ENCODE measurements around the gene ZNF70.

The ZNF70 gene

DNA sequence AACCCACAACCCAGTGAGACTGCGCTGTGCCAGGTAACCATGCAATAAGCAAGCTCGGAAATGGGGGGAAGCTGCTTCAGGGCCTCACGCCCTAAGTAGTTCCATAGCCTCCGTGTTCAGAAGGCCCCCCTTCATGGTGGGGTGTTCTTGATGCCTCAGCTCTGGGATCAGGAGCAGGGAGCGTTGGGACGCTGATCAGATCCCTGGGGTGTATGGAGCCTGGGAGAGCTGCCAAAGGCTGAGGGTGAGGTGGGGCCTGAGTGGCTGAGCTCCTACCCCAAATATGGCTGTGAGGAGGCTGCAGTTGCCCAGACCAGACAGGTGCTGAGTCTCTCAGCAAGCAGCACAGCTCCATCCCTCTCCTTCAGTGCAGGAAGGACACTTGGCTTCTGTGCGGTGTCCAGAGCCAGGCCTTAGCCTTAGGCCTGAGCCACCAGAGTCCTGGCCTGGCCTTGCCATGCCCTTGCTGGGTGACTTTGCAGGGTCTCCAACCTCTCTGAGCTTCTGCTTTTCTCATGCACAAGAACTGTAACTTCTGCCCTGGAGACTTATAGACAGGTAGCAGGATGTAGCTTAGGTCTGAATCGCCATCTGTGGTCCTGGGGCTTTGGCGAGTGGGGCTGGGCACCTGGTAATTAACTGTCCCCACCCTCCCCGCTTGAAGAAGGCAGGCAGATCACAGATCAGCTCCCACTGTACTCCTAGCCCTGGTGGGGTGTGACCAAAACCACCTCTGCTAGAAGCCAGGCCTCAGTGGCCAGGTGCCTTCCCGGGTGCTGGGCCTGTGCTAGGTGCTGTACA is 27.1 kb upstream of the ZNF70 start:
- no peaks in the 10 kb centered on the region for H3K9me3 ChIP-seq (ENCODE audit: control insufficient read depth in 1 of 2, low read length in 2 of 2)
- no peaks in the 10 kb centered on the region for H3K36me3 ChIP-seq (ENCODE audit: control insufficient read depth in 1 of 2, insufficient read depth in 2 of 2, low read length in 2 of 2)
- H3K27ac ChIP-seq (ENCODE audit: low read length), result no peak overlapping the region
- no peaks in the 10 kb centered on the region for H3K27me3 ChIP-seq (ENCODE audit: low read depth, low read length)
- peaks cover 10 to 32% of the 10 kb centered on the region in 2 donors for H3K4me1 ChIP-seq (ENCODE audit: control insufficient read depth in 1 of 2, insufficient read depth in 2 of 2, low read length in 2 of 2)
- no peak overlapping the region for H3K4me3 ChIP-seq (ENCODE audit: low read depth in 1 of 2, low read length in 2 of 2)

DNA sequence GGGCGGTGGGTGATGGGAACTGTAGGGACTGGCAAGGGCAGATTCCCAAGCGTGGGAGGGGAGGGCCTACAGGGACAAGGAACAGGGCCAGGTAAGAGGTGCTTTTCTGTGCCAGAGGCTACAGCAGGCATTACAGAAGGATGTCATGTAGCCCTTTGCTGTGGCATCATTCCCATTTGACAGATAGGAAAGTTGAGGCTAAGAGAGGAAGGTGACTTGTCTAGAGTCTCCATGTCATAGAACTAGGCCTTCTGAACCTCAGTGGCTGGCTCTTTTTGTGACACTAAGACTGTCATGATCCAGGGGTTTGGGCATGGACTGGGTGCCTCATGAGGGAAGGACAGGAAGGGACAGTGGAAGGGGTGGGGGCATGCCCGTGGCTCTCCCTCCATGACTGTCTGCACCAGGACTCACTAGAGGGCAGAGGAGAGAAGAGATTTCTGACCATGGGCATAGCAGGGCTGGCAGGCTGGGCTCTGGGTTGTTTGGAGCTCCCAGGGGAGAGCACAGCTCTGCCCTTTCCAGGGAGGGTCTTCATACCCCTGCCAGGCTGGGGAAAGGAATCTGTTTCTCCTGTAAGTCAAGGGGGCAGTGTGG is 25.0 kb upstream of the ZNF70 start:
- Histone ChIP-seq H3K4me3 (ENCODE audit: low read depth in 1 of 2, low read length in 2 of 2) (no peak overlapping the region), H3K27ac (ENCODE audit: low read length) (no peak overlapping the region), H3K36me3 (ENCODE audit: control insufficient read depth in 1 of 2, insufficient read depth in 2 of 2, low read length in 2 of 2) (no peaks in the 10 kb centered on the region), H3K9me3 (ENCODE audit: control insufficient read depth in 1 of 2, low read length in 2 of 2) (no peaks in the 10 kb centered on the region), H3K4me1 (ENCODE audit: control insufficient read depth in 1 of 2, insufficient read depth in 2 of 2, low read length in 2 of 2) (peaks cover 10 to 42% of the 10 kb centered on the region in 2 donors), H3K27me3 (ENCODE audit: low read depth, low read length) (no peaks in the 10 kb centered on the region)

- H3K4me1 ChIP-seq (ENCODE audit: control insufficient read depth in 1 of 2, insufficient read depth in 2 of 2, low read length in 2 of 2), result peaks cover 10 to 42% of the 10 kb centered on the region in 2 donors
- H3K9me3 ChIP-seq (ENCODE audit: control insufficient read depth in 1 of 2, low read length in 2 of 2), result no peaks in the 10 kb centered on the region
- no peaks in the 10 kb centered on the region for H3K27me3 ChIP-seq (ENCODE audit: low read depth, low read length)
- H3K4me3 ChIP-seq (ENCODE audit: low read depth in 1 of 2, low read length in 2 of 2), result no peak overlapping the region
- H3K36me3 ChIP-seq (ENCODE audit: control insufficient read depth in 1 of 2, insufficient read depth in 2 of 2, low read length in 2 of 2), result no peaks in the 10 kb centered on the region
- no peak overlapping the region for H3K27ac ChIP-seq (ENCODE audit: low read length)
Measured at GRCh38 chr22:23774922-23775436, 24.1 kb upstream of the ZNF70 start.

GRCh38 chr22:23774114-23774921 is 23.4 kb upstream of the ZNF70 start:
- Histone ChIP-seq H3K9me3 (ENCODE audit: control insufficient read depth in 1 of 2, low read length in 2 of 2) (no peaks in the 10 kb centered on the region), H3K27ac (ENCODE audit: low read length) (no peak overlapping the region), H3K27me3 (ENCODE audit: low read depth, low read length) (no peaks in the 10 kb centered on the region), H3K4me3 (ENCODE audit: low read depth in 1 of 2, low read length in 2 of 2) (no peak overlapping the region), H3K36me3 (ENCODE audit: control insufficient read depth in 1 of 2, insufficient read depth in 2 of 2, low read length in 2 of 2) (no peaks in the 10 kb centered on the region), H3K4me1 (ENCODE audit: control insufficient read depth in 1 of 2, insufficient read depth in 2 of 2, low read length in 2 of 2) (peaks cover 10 to 44% of the 10 kb centered on the region in 2 donors)

- Histone ChIP-seq H3K4me1 (ENCODE audit: control insufficient read depth in 1 of 2, insufficient read depth in 2 of 2, low read length in 2 of 2) (peaks cover 10 to 50% of the 10 kb centered on the region in 2 donors), H3K36me3 (ENCODE audit: control insufficient read depth in 1 of 2, insufficient read depth in 2 of 2, low read length in 2 of 2) (no peaks in the 10 kb centered on the region), H3K27ac (ENCODE audit: low read length) (no peak overlapping the region), H3K4me3 (ENCODE audit: low read depth in 1 of 2, low read length in 2 of 2) (peak overlapping the region; percentile 42 to 68), H3K27me3 (ENCODE audit: low read depth, low read length) (no peaks in the 10 kb centered on the region), H3K9me3 (ENCODE audit: control insufficient read depth in 1 of 2, low read length in 2 of 2) (no peaks in the 10 kb centered on the region)
Measured at GRCh38 chr22:23773483-23774113, 22.7 kb upstream of the ZNF70 start.

GRCh38 chr22:23772649-23773473 is 21.9 kb upstream of the ZNF70 start, which contains the start of gene MMP11:
Gene MMP11, plus strand, starts transcription at chr22:23772849. Its CDS starts 22 bp downstream, at chr22:23772871.
- H3K4me1 ChIP-seq (ENCODE audit: control insufficient read depth in 1 of 2, insufficient read depth in 2 of 2, low read length in 2 of 2), result peaks cover 10 to 46% of the 10 kb centered on the region in 2 donors
- H3K27me3 ChIP-seq (ENCODE audit: low read depth, low read length), result no peaks in the 10 kb centered on the region
- H3K9me3 ChIP-seq (ENCODE audit: control insufficient read depth in 1 of 2, low read length in 2 of 2), result no peaks in the 10 kb centered on the region
- peak within 1 kb of the TSS; percentile 42 to 68 for H3K4me3 ChIP-seq (ENCODE audit: low read depth in 1 of 2, low read length in 2 of 2)
- no peak within 1 kb of the TSS for H3K27ac ChIP-seq (ENCODE audit: low read length)
- H3K36me3 ChIP-seq (ENCODE audit: control insufficient read depth in 1 of 2, insufficient read depth in 2 of 2, low read length in 2 of 2), result no peaks in the 10 kb centered on the region

- no peak overlapping the region for H3K27ac ChIP-seq (ENCODE audit: low read length)
- peak overlapping the region; percentile 42 to 50 for H3K4me3 ChIP-seq (ENCODE audit: low read depth in 1 of 2, low read length in 2 of 2)
- peaks cover 10 to 41% of the 10 kb centered on the region in 2 donors for H3K4me1 ChIP-seq (ENCODE audit: control insufficient read depth in 1 of 2, insufficient read depth in 2 of 2, low read length in 2 of 2)
- H3K27me3 ChIP-seq (ENCODE audit: low read depth, low read length), result no peaks in the 10 kb centered on the region
- H3K9me3 ChIP-seq (ENCODE audit: control insufficient read depth in 1 of 2, low read length in 2 of 2), result no peaks in the 10 kb centered on the region
- H3K36me3 ChIP-seq (ENCODE audit: control insufficient read depth in 1 of 2, insufficient read depth in 2 of 2, low read length in 2 of 2), result no peaks in the 10 kb centered on the region
Measured at GRCh38 chr22:23772315-23772648, 21.4 kb upstream of the ZNF70 start.

DNA sequence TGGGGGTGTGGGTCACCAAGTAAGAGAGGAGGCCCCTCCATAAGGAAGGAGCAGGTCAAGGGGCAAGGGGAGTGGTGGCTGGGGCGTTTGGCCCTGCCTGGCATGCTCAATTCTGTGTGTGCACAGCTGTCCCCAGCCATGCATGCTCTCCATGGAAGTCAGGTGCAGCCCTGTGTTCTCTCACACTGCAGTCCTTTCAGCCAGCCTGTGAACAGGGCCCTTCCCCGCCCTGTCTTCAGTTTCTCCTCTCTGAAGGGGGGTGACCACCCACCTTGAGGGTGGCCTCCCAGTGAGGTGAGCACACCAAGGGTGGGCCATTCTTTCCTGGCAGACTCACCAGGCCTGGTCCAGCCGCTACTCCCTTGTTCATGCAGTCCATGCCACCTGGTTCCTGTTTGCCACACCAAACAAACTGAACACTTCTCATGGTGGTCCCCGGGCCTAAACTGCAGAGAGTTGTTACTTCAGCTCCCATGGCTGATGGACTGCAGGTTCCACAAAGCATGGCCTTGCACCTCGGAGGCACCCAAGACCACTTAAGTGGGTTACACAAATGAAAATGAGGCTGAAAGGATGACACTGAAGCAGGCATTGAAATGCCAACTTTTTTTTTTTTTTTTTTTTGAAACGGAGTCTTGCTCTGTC is 18.5 kb upstream of the ZNF70 start:
- no peak overlapping the region for H3K27ac ChIP-seq (ENCODE audit: low read length)
- H3K4me1 ChIP-seq (ENCODE audit: control insufficient read depth in 1 of 2, insufficient read depth in 2 of 2, low read length in 2 of 2), result peaks cover 3 to 58% of the 10 kb centered on the region in 2 donors

DNA sequence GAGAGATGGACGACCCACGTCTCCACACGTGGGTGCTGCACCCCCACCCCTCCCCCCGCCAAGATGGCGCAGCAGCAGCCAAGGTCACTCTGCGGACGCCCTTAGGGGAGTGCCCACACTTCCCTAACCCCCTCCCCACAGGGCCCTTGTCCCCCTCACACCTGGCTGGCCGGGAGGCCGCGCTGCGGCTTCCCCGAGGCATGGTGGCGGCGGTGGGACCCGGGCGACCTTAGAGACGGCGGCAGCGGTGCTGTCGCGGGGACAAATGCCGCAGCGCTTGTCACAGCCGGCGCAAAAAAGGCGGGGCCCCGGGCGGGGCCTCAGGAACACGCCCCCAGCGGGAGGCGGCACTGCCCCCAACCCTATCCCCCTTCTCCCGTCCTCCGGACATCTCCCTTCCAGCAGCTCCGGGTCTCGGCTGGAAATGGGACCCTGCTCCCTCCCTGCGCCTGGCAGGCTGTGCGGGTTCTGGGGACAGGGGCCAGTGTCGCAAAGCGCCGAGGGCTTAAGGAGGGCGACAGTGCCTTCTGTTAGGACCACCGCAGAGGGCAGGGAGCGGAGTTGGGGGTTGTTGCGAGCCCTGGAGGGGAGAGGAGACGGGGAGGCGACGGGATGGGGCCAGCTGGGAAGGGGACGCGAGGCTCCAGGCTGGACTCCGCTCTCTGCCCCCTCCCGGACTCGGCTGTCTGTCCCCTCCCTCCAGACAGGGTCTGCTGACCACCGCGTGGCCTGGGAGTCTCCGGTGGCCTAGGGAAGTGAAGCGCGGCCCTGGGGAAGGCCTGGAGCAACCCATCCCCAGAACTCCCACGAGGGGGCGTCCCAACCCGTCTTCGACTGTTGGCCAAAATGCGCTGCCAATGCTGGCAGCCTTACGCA is 17.0 kb upstream of the ZNF70 start, which contains the start of gene CHCHD10:
TSS of gene CHCHD10 (minus strand) at position 300 of the 876 bp plus-strand sequence. CDS start at position 202, 98 bp downstream.
- Histone ChIP-seq H3K27ac (ENCODE audit: low read length) (peak within 1 kb of the TSS; percentile 84), H3K4me3 (ENCODE audit: low read depth in 1 of 2, low read length in 2 of 2) (peak within 1 kb of the TSS; percentile 77 to 90), H3K4me1 (ENCODE audit: control insufficient read depth in 1 of 2, insufficient read depth in 2 of 2, low read length in 2 of 2) (peaks cover 0 to 58% of the 10 kb centered on the region in 2 donors), H3K27me3 (ENCODE audit: low read depth, low read length) (no peaks in the 10 kb centered on the region), H3K36me3 (ENCODE audit: control insufficient read depth in 1 of 2, insufficient read depth in 2 of 2, low read length in 2 of 2) (peaks cover 0 to 4% of the 10 kb centered on the region in 2 donors), H3K9me3 (ENCODE audit: control insufficient read depth in 1 of 2, low read length in 2 of 2) (no peaks in the 10 kb centered on the region)

More for the DNA sequence above, 18.5 kb upstream of the ZNF70 start:
- peaks cover 0 to 4% of the 10 kb centered on the region in 2 donors for H3K36me3 ChIP-seq (ENCODE audit: control insufficient read depth in 1 of 2, insufficient read depth in 2 of 2, low read length in 2 of 2)
- no peak overlapping the region for H3K4me3 ChIP-seq (ENCODE audit: low read depth in 1 of 2, low read length in 2 of 2)
- H3K9me3 ChIP-seq (ENCODE audit: control insufficient read depth in 1 of 2, low read length in 2 of 2), result no peaks in the 10 kb centered on the region
- H3K27me3 ChIP-seq (ENCODE audit: low read depth, low read length), result no peaks in the 10 kb centered on the region

Data from muscle layer of duodenum (tissue), 2 donors.